ENCODE measurements around the gene VGF.

VGF gene

GRCh38 chr7:101185258-101185839 lies 20.0 kb upstream of the VGF start:
- DNase-seq, result no peak

GRCh38 chr7:101180130-101180755 lies 14.9 kb upstream of the VGF start, which contains the start of gene NAT16:
TSS of gene NAT16 (minus strand) at chr7:101180293. CDS start at chr7:101174807, 5,486 bp downstream.
- no peak for DNase-seq

GRCh38 chr7:101179713-101180112 lies 14.3 kb upstream of the VGF start:
- no peak for DNase-seq

- DNase-seq, result no peak
These were observed 13.7 kb upstream of the VGF start for GRCh38 chr7:101179117-101179516.

GRCh38 chr7:101177644-101178043 lies 12.3 kb upstream of the VGF start:
- DNase-seq, result no peak

- no peak for DNase-seq
These were observed 10.3 kb upstream of the VGF start for GRCh38 chr7:101175664-101176063.

- no peak for DNase-seq
These were observed 9.0 kb upstream of the VGF start for GRCh38 chr7:101174322-101174854.

- no peak for DNase-seq
These were observed 8.4 kb upstream of the VGF start for GRCh38 chr7:101173752-101174244.

- peak; percentile 54 for DNase-seq
These were observed 7.7 kb upstream of the VGF start for GRCh38 chr7:101172854-101173751.

- peak; percentile 62 for DNase-seq
These were observed 6.9 kb upstream of the VGF start for GRCh38 chr7:101172005-101172853.

- DNase-seq, result no peak
These were observed 6.1 kb upstream of the VGF start for GRCh38 chr7:101171442-101171837.

- DNase-seq, result no peak
These were observed 5.5 kb upstream of the VGF start for GRCh38 chr7:101170617-101171441.

- DNase-seq, result peak; percentile 76
These were observed 4.6 kb upstream of the VGF start for GRCh38 chr7:101169838-101170551.

GRCh38 chr7:101169110-101169837 lies 3.9 kb upstream of the VGF start:
- peak; percentile 52 for DNase-seq

- DNase-seq, result no peak
These were observed 3.2 kb upstream of the VGF start for GRCh38 chr7:101168412-101169049.

GRCh38 chr7:101167645-101168411 lies 2.5 kb upstream of the VGF start:
- DNase-seq, result no peak

GRCh38 chr7:101166909-101167644 lies 1.7 kb upstream of the VGF start:
- no peak for DNase-seq

GRCh38 chr7:101166648-101166908 lies 1.2 kb upstream of the VGF start:
- DNase-seq, result no peak
